ENCODE measurements around the gene TRIM24. TPM values are rescaled to one million over a fixed set of nuclear protein-coding genes. Genes with fewer than 3 reads are reported as not detected.

Gene TRIM24
- total RNA-seq, 1 donor from 2014 or later, result 116 TPM

DNA sequence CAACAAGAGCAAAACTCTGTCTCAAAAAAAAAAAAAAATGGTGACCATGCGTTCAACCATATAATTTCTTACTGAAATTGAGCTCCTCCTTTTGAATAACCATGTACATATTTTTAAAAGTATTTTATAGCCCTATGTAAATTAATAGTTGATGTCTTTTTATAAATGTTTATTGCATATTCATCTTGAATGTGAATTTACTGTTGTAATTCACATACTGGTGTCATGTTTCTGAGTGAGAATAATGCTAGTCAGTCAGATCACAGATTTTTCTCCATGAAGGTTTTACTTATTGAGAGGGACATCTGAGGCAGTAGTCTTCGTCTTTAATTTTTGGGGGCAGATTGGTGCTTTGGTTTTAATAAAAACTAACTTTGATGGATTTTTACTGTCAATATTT lies 128.9 kb downstream of the TRIM24 start:
- Histone ChIP-seq H3K4me3 (no peak overlapping the region), H3F3A (ENCODE audit: low read depth) (peaks cover 73% of the 10 kb centered on the region), H3K9me3 (ENCODE audit: low read depth) (no peaks in the 10 kb centered on the region), H2AFZ (replicated peaks) (no peak overlapping the region), H3K4me1 (no peaks in the 10 kb centered on the region), H3K36me3 (peaks cover 24% of the 10 kb centered on the region), H3K4me2 (no peak overlapping the region), H3K27ac (no peak overlapping the region), H4K20me1 (ENCODE audit: low read depth) (no peaks in the 10 kb centered on the region), H3K79me2 (ENCODE audit: low read depth) (peaks cover 5% of the 10 kb centered on the region), H3K27me3 (no peaks in the 10 kb centered on the region), H3K9ac (no peak overlapping the region)
- H3K9me3 Mint-ChIP-seq, result no peaks in the 10 kb centered on the region
- no peak overlapping the region for H3K4me3 Mint-ChIP-seq
- H3K27me3 Mint-ChIP-seq (ENCODE audit: insufficient read depth, low read depth), result peaks cover 3% of the 10 kb centered on the region
- no peak for DNase-seq (ENCODE audit: low spot score)
- no peak overlapping the region for H3K27ac Mint-ChIP-seq
- peaks cover 46% of the 10 kb centered on the region for H3K36me3 Mint-ChIP-seq
- no peak for TF ChIP-seq EZH2phosphoT487 (IDR thresholded peaks at IDR 0.05)
- no peak for TF ChIP-seq EZH2 (IDR thresholded peaks at IDR 0.05)
- no peak for TF ChIP-seq CTCF (IDR thresholded peaks at IDR 0.05)
- H3K4me1 Mint-ChIP-seq, result no peaks in the 10 kb centered on the region

DNA sequence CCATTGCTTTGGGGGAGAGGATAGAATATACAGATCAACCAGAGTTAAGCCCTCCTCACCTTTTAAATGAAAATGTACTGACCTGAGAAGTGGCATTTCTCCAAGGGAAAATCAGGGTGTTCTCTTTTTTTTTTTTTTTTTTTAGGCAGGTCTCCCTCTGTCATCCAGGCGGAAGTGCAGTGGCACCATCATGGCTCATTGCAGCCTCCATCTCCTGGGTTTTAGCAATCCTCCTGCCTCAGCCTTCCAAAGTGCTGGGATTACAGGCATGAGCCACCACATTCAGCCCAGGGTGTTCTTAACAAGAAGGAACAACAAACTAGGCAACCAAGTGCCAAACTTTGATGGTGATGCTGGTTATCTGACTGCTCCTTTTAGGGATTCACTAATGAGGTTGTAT lies 130.1 kb downstream of the TRIM24 start:
- H3K36me3 ChIP-seq, result peaks cover 15% of the 10 kb centered on the region
- peaks cover 3% of the 10 kb centered on the region for H3K27me3 Mint-ChIP-seq (ENCODE audit: insufficient read depth, low read depth)
- peaks cover 61% of the 10 kb centered on the region for H3F3A ChIP-seq (ENCODE audit: low read depth)
- no peaks in the 10 kb centered on the region for H3K4me1 Mint-ChIP-seq
- H3K4me1 ChIP-seq, result no peaks in the 10 kb centered on the region
- no peak overlapping the region for H3K4me2 ChIP-seq
- H3K27me3 ChIP-seq, result no peaks in the 10 kb centered on the region
- no peak overlapping the region for H3K9ac ChIP-seq
- no peak overlapping the region for H2AFZ ChIP-seq (replicated peaks)
- H3K4me3 Mint-ChIP-seq, result no peak overlapping the region
- H4K20me1 ChIP-seq (ENCODE audit: low read depth), result no peaks in the 10 kb centered on the region
- H3K27ac Mint-ChIP-seq, result no peak overlapping the region
- no peaks in the 10 kb centered on the region for H3K9me3 ChIP-seq (ENCODE audit: low read depth)
- peaks cover 34% of the 10 kb centered on the region for H3K36me3 Mint-ChIP-seq
- no peak overlapping the region for H3K27ac ChIP-seq
- no peak overlapping the region for H3K4me3 ChIP-seq
- H3K79me2 ChIP-seq (ENCODE audit: low read depth), result peaks cover 3% of the 10 kb centered on the region
- DNase-seq (ENCODE audit: low spot score), result no peak
- H3K9me3 Mint-ChIP-seq, result no peaks in the 10 kb centered on the region
- TF ChIP-seq EZH2 (IDR thresholded peaks at IDR 0.05) (no peak), CTCF (IDR thresholded peaks at IDR 0.05) (no peak), EZH2phosphoT487 (IDR thresholded peaks at IDR 0.05) (no peak)

- Histone ChIP-seq H3F3A (ENCODE audit: low read depth) (peaks cover 14% of the 10 kb centered on the region), H2AFZ (replicated peaks) (no peak overlapping the region), H3K27ac (no peak overlapping the region), H3K4me3 (no peak overlapping the region), H3K4me2 (no peak overlapping the region), H3K36me3 (no peaks in the 10 kb centered on the region), H3K4me1 (no peaks in the 10 kb centered on the region), H3K9me3 (ENCODE audit: low read depth) (no peaks in the 10 kb centered on the region), H3K27me3 (no peaks in the 10 kb centered on the region), H4K20me1 (ENCODE audit: low read depth) (no peaks in the 10 kb centered on the region), H3K9ac (no peak overlapping the region), H3K79me2 (ENCODE audit: low read depth) (no peaks in the 10 kb centered on the region)
- TF ChIP-seq CTCF (IDR thresholded peaks at IDR 0.05) (no peak), EZH2phosphoT487 (IDR thresholded peaks at IDR 0.05) (no peak), EZH2 (IDR thresholded peaks at IDR 0.05) (no peak)
- Mint-ChIP-seq H3K4me3 (no peak overlapping the region), H3K27me3 (ENCODE audit: insufficient read depth, low read depth) (no peaks in the 10 kb centered on the region), H3K27ac (no peak overlapping the region), H3K9me3 (no peaks in the 10 kb centered on the region), H3K4me1 (no peaks in the 10 kb centered on the region), H3K36me3 (peaks cover 6% of the 10 kb centered on the region)
- no peak for DNase-seq (ENCODE audit: low spot score)
Measured at GRCh38 chr7:138595454-138595853, 135.4 kb downstream of the TRIM24 start.

Measured in neural progenitor cell (in vitro differentiated cells).